IMR-90 (cell line): ENCODE results near the gene ACADM. TPM values are rescaled to one million over a fixed set of nuclear protein-coding genes. Genes with fewer than 3 reads are reported as not detected.

Source experiments
- ATAC-seq: fragments of 200-7000 bp; cut with Tn5 transposase; 2 replicates; pipeline ENCODE4 v1.9.1; 2020; ENCODE audit warnings: low read depth, mild to moderate bottlenecking, moderate library complexity
- BruUV-seq: library from RNA; stranded (reverse); fragments of 400-500 nt; replicated peaks from 2 replicates; lab custom pipeline; 2021; lab: Mats Ljungman, UMichigan
- CTCF ChIA-PET: fragments of 300-600 bp; formaldehyde crosslinking; extraction: SDS; loops from one replicate; lab custom pipeline; 2021; ENCODE audit warnings: antibody characterized with exemption; lab: Yijun Ruan, JAX
- POLR2A ChIA-PET: fragments of 300-600 bp; sonication (Branson Sonifier 250); formaldehyde crosslinking; loops from one replicate; lab custom pipeline; 2022; ENCODE audit warnings: antibody characterized with exemption; ENCODE audit not compliant: unreplicated experiment; lab: Charles Lee
- DNase-seq: peaks from one replicate; pipeline ENCODE4 v3.0.0; 2013
- H2AFZ ChIP-seq: replicated peaks from 2 replicates; pipeline ENCODE3; 2013; ENCODE audit warnings: low read length, mild to moderate bottlenecking; ENCODE audit not compliant: poor library complexity
- H2AK5ac ChIP-seq: 2 replicates; pipeline ENCODE4 v1.6.1; 2013; ENCODE audit warnings: low read depth, low read length, inconsistent platforms
- H2AK9ac ChIP-seq: replicated peaks from 2 replicates; pipeline ENCODE3; 2013; ENCODE audit warnings: mild to moderate bottlenecking, low read depth, low read length, moderate library complexity; ENCODE audit not compliant: poor library complexity
- H2BK120ac ChIP-seq: 2 replicates; pipeline ENCODE4 v1.6.1; 2013; ENCODE audit warnings: low read depth, low read length, inconsistent platforms
- H2BK15ac ChIP-seq: 3 replicates; pipeline ENCODE4 v1.6.1; 2013; ENCODE audit warnings: low read depth, low read length, inconsistent platforms
- H2BK20ac ChIP-seq: 2 replicates; pipeline ENCODE4 v1.6.1; 2013; ENCODE audit warnings: low read depth, mild to moderate bottlenecking, inconsistent platforms, low read length, moderate library complexity
- H2BK5ac ChIP-seq: 2 replicates; pipeline ENCODE4 v1.6.1; 2013; ENCODE audit warnings: mild to moderate bottlenecking, low read depth, low read length, inconsistent platforms; ENCODE audit not compliant: poor library complexity, severe bottlenecking
- H3K14ac ChIP-seq: replicated peaks from 2 replicates; pipeline ENCODE4 v1.6.1; 2013; ENCODE audit warnings: low read depth, low read length, inconsistent platforms
- H3K18ac ChIP-seq: 2 replicates; pipeline ENCODE4 v1.6.1; 2013; ENCODE audit warnings: low read depth, low read length, control low read depth
- H3K23ac ChIP-seq: 2 replicates; pipeline ENCODE4 v1.6.1; 2013; ENCODE audit warnings: low read depth, low read length, inconsistent platforms
- H3K27ac ChIP-seq: 2 replicates; pipeline ENCODE4 v1.5.1; 2013; ENCODE audit warnings: mild to moderate bottlenecking, control low read depth, low read length; ENCODE audit not compliant: insufficient read depth
- H3K27me3 ChIP-seq: 2 replicates; pipeline ENCODE4 v1.6.1; 2013; ENCODE audit warnings: low read length; ENCODE audit not compliant: control insufficient read depth, insufficient read depth
- H3K36me3 ChIP-seq: 2 replicates; pipeline ENCODE4 v1.6.1; 2013; ENCODE audit warnings: low read length, mixed read lengths; ENCODE audit not compliant: control insufficient read depth, insufficient read depth
- H3K4ac ChIP-seq: 2 replicates; pipeline ENCODE4 v1.6.1; 2013; ENCODE audit warnings: low read depth, low read length, inconsistent platforms
- H3K4me1 ChIP-seq: 2 replicates; pipeline ENCODE4 v1.6.1; 2013; ENCODE audit warnings: low read length, mixed read lengths; ENCODE audit not compliant: control insufficient read depth, insufficient read depth
- H3K4me2 ChIP-seq: 2 replicates; pipeline ENCODE4 v1.6.1; 2013; ENCODE audit warnings: low read depth, mild to moderate bottlenecking, control low read depth, low read length, moderate library complexity
- H3K4me3 ChIP-seq: 2 replicates; pipeline ENCODE4 v1.5.1; 2013; ENCODE audit warnings: low read depth, mild to moderate bottlenecking, control low read depth, low read length, moderate library complexity; ENCODE audit not compliant: insufficient read depth
- H3K56ac ChIP-seq: 2 replicates; pipeline ENCODE4 v1.6.1; 2013; ENCODE audit warnings: low read length, inconsistent platforms; ENCODE audit not compliant: insufficient read depth; ENCODE audit errors: extremely low read depth
- H3K79me1 ChIP-seq, 2 experiments: 2 replicates each; pipeline ENCODE4 v1.6.1; 2013; ENCODE audit warnings: low read length in 2 of 2, inconsistent platforms in 1 of 2, low read depth in 1 of 2
- H3K9ac ChIP-seq: 2 replicates; pipeline ENCODE4 v1.6.1; 2013; ENCODE audit warnings: low read depth, low read length, control low read depth
- H3K9me1 ChIP-seq: 2 replicates; pipeline ENCODE4 v1.6.1; 2013; ENCODE audit warnings: low read length, inconsistent platforms; ENCODE audit not compliant: insufficient read depth
- H3K9me3 ChIP-seq: 2 replicates; pipeline ENCODE4 v1.6.1; 2013; ENCODE audit warnings: low read length; ENCODE audit not compliant: control insufficient read depth, insufficient read depth
- H4K20me1 ChIP-seq: 2 replicates; pipeline ENCODE4 v1.6.1; 2013; ENCODE audit warnings: low read length, inconsistent platforms; ENCODE audit not compliant: insufficient read depth
- H4K5ac ChIP-seq: 2 replicates; pipeline ENCODE4 v1.6.1; 2013; ENCODE audit warnings: mild to moderate bottlenecking, low read depth, low read length, control low read depth
- H4K8ac ChIP-seq, 2 experiments: 2 replicates each; pipeline ENCODE4 v1.6.1; 2013; ENCODE audit warnings: low read depth in 2 of 2, low read length in 2 of 2, control low read depth in 1 of 2, inconsistent platforms in 1 of 2
- H4K91ac ChIP-seq: 2 replicates; pipeline ENCODE4 v1.6.1; 2013; ENCODE audit warnings: low read depth, low read length, inconsistent platforms; ENCODE audit not compliant: insufficient read depth
- BHLHE40 ChIP-seq: fragments of 150-350 bp; IDR thresholded peaks from 2 replicates; pipeline ENCODE4 v1.6.1; 2016; ENCODE audit warnings: mild to moderate bottlenecking, low read depth, low read length
- CTCF ChIP-seq: conservative IDR thresholded peaks from 2 replicates; pipeline ENCODE4 v1.5.1; 2012; ENCODE audit warnings: mild to moderate bottlenecking, low read depth, low read length, improper control_type of control experiment
- MAZ ChIP-seq: IDR thresholded peaks from 2 replicates; pipeline ENCODE4 v1.6.1; 2012; ENCODE audit warnings: low read depth, mild to moderate bottlenecking, low read length, improper control_type of control experiment, moderate library complexity, borderline replicate concordance
- NFE2L2 ChIP-seq: fragments of 150-350 bp; IDR thresholded peaks from 2 replicates; pipeline ENCODE4 v1.6.1; 2016; ENCODE audit warnings: low read depth, mild to moderate bottlenecking, low read length
- POLR2A ChIP-seq: IDR thresholded peaks from 2 replicates; pipeline ENCODE4 v1.6.1; 2012; ENCODE audit warnings: mild to moderate bottlenecking, low read depth, low read length
- RFX5 ChIP-seq: IDR thresholded peaks from 2 replicates; pipeline ENCODE4 v1.8.0; 2012; ENCODE audit warnings: low read depth, mild to moderate bottlenecking, low read length, moderate library complexity
- dilution Hi-C: fragments of 300-500 bp; cut with HindIII; formaldehyde crosslinking; loops from one replicate; pipeline ENCODE4 v1.14.3; 2018; ENCODE audit warnings: low sequenced_read_pairs; ENCODE audit not compliant: unreplicated experiment
- in situ Hi-C: fragments of 300-500 bp; cut with MboI; formaldehyde crosslinking; loops from 3 replicates; pipeline ENCODE4 v1.14.3; 2019; ENCODE audit warnings: low sequenced_read_pairs, inconsistent platforms, mixed read lengths
- intact Hi-C: fragments of 100-400 bp; cut with micrococcal nuclease; formaldehyde crosslinking; loops from 2 replicates; pipeline ENCODE4 v1.10.0; 2022
- polyA plus RNA-seq, 3 experiments: library from polyadenylated mRNA; depleted of rRNA; stranded (reverse); fragments of >200 nt; gene quantifications; 2 replicates each; pipeline ENCODE4 v1.2.3, GENCODE V29; 2012; ENCODE audit warnings: low replicate concordance in 1 of 3
- total RNA-seq: library from RNA; depleted of rRNA; stranded (reverse); fragments of >200 nt; gene quantifications from 2 replicates; pipeline ENCODE4 v1.2.3, GENCODE V29; 2012

ACADM gene
- total and polyA plus RNA-seq, 2 of the 4 experiments (the other 2 are of a cell fraction), result 8.6 to 18.5 TPM

- intact Hi-C loops, result loop anchor here (10.0 kb wide), 1 partner anchor 525 kb away; no protein-coding TSS in a partner anchor
- no TSS peak for BruUV-seq
- no peak overlapping the region for H3K4me3 ChIP-seq
- H3K56ac ChIP-seq, result no peak overlapping the region
- no peaks in the 10 kb centered on the region for H3K27me3 ChIP-seq
- ChIA-PET CTCF (interaction anchor here (0.6 to 1.1 kb wide), 2 partner anchors 40 to 245 kb away, joined by 3 read pairs; no protein-coding TSS in a partner anchor), POLR2A (no interaction called here)
- peaks cover 28% of the 10 kb centered on the region for H3K36me3 ChIP-seq
- H3K4me2 ChIP-seq, result no peak overlapping the region
- in situ Hi-C loops, result loop anchor here (10.0 kb wide), 2 partner anchors 65 to 285 kb away; partner anchors contain the start of genes ACADM and ST6GALNAC3
- no peak overlapping the region for H2AK9ac ChIP-seq
- H2BK15ac ChIP-seq, result no peak overlapping the region
- no peak overlapping the region for H4K8ac ChIP-seq
- no peak for DNase-seq
- no peak overlapping the region for H3K9ac ChIP-seq
- H3K23ac ChIP-seq, result no peak overlapping the region
- peaks cover 5 to 31% of the 10 kb centered on the region in 2 experiments; a peak in 2 of 4 replicates for H3K79me1 ChIP-seq
- H4K20me1 ChIP-seq, result peaks cover 65% of the 10 kb centered on the region
- 0 out of 2 replicates have a peak, but pooled peaks cover 2% of the 10 kb centered on the region for H3K9me1 ChIP-seq
- H3K4me1 ChIP-seq, result peaks cover 2% of the 10 kb centered on the region; the same call in 1 of the 2 replicates
- H2BK5ac ChIP-seq, result no peak overlapping the region
- no peak for TF ChIP-seq MAZ
- no peak for TF ChIP-seq RFX5
- no peak for TF ChIP-seq BHLHE40
- no peak for TF ChIP-seq NFE2L2
- no peak for TF ChIP-seq POLR2A
- TF ChIP-seq CTCF, result no peak
- H3K4ac ChIP-seq, result no peak overlapping the region
- H2BK20ac ChIP-seq, result no peak overlapping the region
- no peak overlapping the region for H3K18ac ChIP-seq
- H2AK5ac ChIP-seq, result no peak overlapping the region
- H2AFZ ChIP-seq, result no peak overlapping the region
- H3K27ac ChIP-seq, result no peak overlapping the region
- no peak overlapping the region for H4K91ac ChIP-seq
- no peak overlapping the region for H4K5ac ChIP-seq
- dilution Hi-C loops, result no loop called here
- no peak overlapping the region for H2BK120ac ChIP-seq
- H3K14ac ChIP-seq, result no peak overlapping the region
- H3K9me3 ChIP-seq, result no peaks in the 10 kb centered on the region
- no peak for ATAC-seq
These were observed 65.5 kb downstream of the ACADM start for GRCh38 chr1:75789988-75790387.
